ENCODE results near the gene COG6. TPM values are rescaled to one million over a fixed set of nuclear protein-coding genes. Genes with fewer than 3 reads are reported as not detected.

The COG6 gene
- total and polyA plus RNA-seq, 2 of the 4 experiments (the other 2 are of a cell fraction) = 22.8 to 37.5 TPM

DNA sequence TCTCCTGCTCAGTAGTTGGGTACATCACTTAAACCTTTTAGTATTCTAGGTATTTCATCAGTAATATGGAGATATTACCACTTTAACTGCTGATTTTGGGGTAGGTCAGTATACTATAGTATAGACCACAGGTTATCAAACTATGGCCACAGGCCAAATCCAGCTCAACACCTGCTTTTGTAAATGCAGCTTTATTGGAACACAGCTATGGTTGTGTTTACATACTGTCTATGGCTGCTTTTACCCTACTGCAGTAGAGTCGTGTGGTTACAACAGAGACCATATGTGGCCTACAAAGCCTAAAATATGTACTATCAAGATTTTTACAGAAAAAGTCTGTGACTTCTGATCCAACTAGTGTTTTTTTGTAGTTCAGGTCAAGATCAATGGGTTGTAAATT lies 10.3 kb downstream of the COG6 start:
- ChIA-PET CTCF (no interaction called here), POLR2A (ENCODE audit: unreplicated experiment) (no interaction called here)
- H2BK15ac ChIP-seq (ENCODE audit: low read depth, low read length) = no peak overlapping the region
- no peaks in the 10 kb centered on the region; the same call in 1 of the 2 replicates for H3K9me1 ChIP-seq (ENCODE audit: insufficient read depth, low read length)
- no peaks in the 10 kb centered on the region for H3K4me1 ChIP-seq (ENCODE audit: control insufficient read depth, insufficient read depth, low read length)
- H2BK5ac ChIP-seq (ENCODE audit: low read depth, low read length, poor library complexity, severe bottlenecking) = no peak overlapping the region
- H3K14ac ChIP-seq (replicated peaks; ENCODE audit: low read depth, low read length) = no peak overlapping the region
- in situ Hi-C loops (cut with MboI; ENCODE audit: low sequenced_read_pairs) (no loop called here), dilution Hi-C loops (cut with HindIII; ENCODE audit: low sequenced_read_pairs, unreplicated experiment) (no loop called here), intact Hi-C loops (cut with micrococcal nuclease) (no loop called here)
- WGBS, 2 experiments (ENCODE audit: extremely low coverage in 2 of 2, insufficient read length in 1 of 2) = no CpG with 5 or more reads among the region's 1 CpG
- ATAC-seq (ENCODE audit: low read depth) (no peak), DNase-seq (no peak)
- TF ChIP-seq SMC3 (IDR thresholded peaks at IDR 0.05; ENCODE audit: low read depth, low read length) (no peak), FOS (IDR thresholded peaks at IDR 0.05; ENCODE audit: low read depth, low read length) (no peak), RFX5 (IDR thresholded peaks at IDR 0.05; ENCODE audit: low read depth, low read length) (no peak), MAFK (IDR thresholded peaks at IDR 0.05; ENCODE audit: low read depth, low read length) (no peak), BHLHE40 (IDR thresholded peaks at IDR 0.05; ENCODE audit: low read depth, low read length) (no peak), RCOR1 (IDR thresholded peaks at IDR 0.05; ENCODE audit: insufficient replicate concordance, low read length) (no peak)
- TF ChIP-seq, protein P1, sequence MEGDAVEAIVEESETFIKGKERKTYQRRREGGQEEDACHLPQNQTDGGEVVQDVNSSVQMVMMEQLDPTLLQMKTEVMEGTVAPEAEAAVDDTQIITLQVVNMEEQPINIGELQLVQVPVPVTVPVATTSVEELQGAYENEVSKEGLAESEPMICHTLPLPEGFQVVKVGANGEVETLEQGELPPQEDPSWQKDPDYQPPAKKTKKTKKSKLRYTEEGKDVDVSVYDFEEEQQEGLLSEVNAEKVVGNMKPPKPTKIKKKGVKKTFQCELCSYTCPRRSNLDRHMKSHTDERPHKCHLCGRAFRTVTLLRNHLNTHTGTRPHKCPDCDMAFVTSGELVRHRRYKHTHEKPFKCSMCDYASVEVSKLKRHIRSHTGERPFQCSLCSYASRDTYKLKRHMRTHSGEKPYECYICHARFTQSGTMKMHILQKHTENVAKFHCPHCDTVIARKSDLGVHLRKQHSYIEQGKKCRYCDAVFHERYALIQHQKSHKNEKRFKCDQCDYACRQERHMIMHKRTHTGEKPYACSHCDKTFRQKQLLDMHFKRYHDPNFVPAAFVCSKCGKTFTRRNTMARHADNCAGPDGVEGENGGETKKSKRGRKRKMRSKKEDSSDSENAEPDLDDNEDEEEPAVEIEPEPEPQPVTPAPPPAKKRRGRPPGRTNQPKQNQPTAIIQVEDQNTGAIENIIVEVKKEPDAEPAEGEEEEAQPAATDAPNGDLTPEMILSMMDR (conservative IDR thresholded peaks at IDR 0.05; ENCODE audit: low read depth, low read length) = no peak
- TF ChIP-seq, protein P2, sequence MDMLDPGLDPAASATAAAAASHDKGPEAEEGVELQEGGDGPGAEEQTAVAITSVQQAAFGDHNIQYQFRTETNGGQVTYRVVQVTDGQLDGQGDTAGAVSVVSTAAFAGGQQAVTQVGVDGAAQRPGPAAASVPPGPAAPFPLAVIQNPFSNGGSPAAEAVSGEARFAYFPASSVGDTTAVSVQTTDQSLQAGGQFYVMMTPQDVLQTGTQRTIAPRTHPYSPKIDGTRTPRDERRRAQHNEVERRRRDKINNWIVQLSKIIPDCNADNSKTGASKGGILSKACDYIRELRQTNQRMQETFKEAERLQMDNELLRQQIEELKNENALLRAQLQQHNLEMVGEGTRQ (IDR thresholded peaks at IDR 0.05; ENCODE audit: low read depth, low read length) = no peak
- TF ChIP-seq, protein P3, sequence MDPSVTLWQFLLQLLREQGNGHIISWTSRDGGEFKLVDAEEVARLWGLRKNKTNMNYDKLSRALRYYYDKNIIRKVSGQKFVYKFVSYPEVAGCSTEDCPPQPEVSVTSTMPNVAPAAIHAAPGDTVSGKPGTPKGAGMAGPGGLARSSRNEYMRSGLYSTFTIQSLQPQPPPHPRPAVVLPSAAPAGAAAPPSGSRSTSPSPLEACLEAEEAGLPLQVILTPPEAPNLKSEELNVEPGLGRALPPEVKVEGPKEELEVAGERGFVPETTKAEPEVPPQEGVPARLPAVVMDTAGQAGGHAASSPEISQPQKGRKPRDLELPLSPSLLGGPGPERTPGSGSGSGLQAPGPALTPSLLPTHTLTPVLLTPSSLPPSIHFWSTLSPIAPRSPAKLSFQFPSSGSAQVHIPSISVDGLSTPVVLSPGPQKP (IDR thresholded peaks at IDR 0.05; ENCODE audit: borderline replicate concordance, low read depth, low read length) = no peak
- no peak overlapping the region for H3K18ac ChIP-seq (ENCODE audit: low read depth, low read length)
- no peak overlapping the region for H3K9ac ChIP-seq (ENCODE audit: low read depth, low read length)
- H3K27ac ChIP-seq (ENCODE audit: insufficient read depth, low read length) = no peak overlapping the region
- no peak overlapping the region for H2AFZ ChIP-seq (replicated peaks; ENCODE audit: low read length, poor library complexity)
- H3K4me2 ChIP-seq (ENCODE audit: low read depth, low read length) = no peak overlapping the region
- H3K9me3 ChIP-seq (ENCODE audit: control insufficient read depth, insufficient read depth, low read length) = no peaks in the 10 kb centered on the region
- no peak overlapping the region for H2AK5ac ChIP-seq (ENCODE audit: low read depth, low read length)
- H4K8ac ChIP-seq (ENCODE audit: low read depth in 2 of 2, low read length in 2 of 2) = no peak overlapping the region
- BruUV-seq (replicated peaks) = no TSS peak
- H4K91ac ChIP-seq (ENCODE audit: insufficient read depth, low read depth, low read length) = no peak overlapping the region
- no peaks in the 10 kb centered on the region for H4K20me1 ChIP-seq (ENCODE audit: insufficient read depth, low read length)
- peaks cover 0 to 3% of the 10 kb centered on the region in 2 experiments; a peak in 1 of 4 replicates for H3K79me1 ChIP-seq (ENCODE audit: low read depth in 1 of 2, low read length in 2 of 2)
- no peak overlapping the region for H2BK20ac ChIP-seq (ENCODE audit: low read depth, low read length)
- no peak overlapping the region for H2AK9ac ChIP-seq (replicated peaks; ENCODE audit: low read depth, low read length, poor library complexity)
- no peak overlapping the region for H3K4ac ChIP-seq (ENCODE audit: low read depth, low read length)
- no peaks in the 10 kb centered on the region for H3K27me3 ChIP-seq (ENCODE audit: control insufficient read depth, insufficient read depth, low read length)
- H3K23ac ChIP-seq (ENCODE audit: low read depth, low read length) = no peak overlapping the region
- no peak overlapping the region for H2BK120ac ChIP-seq (ENCODE audit: low read depth, low read length)
- H4K5ac ChIP-seq (ENCODE audit: low read depth, low read length) = no peak overlapping the region
- H3K56ac ChIP-seq (ENCODE audit: extremely low read depth, insufficient read depth, low read length) = no peak overlapping the region
- H3K36me3 ChIP-seq (ENCODE audit: control insufficient read depth, insufficient read depth, low read length) = peaks cover 2% of the 10 kb centered on the region
- no peak overlapping the region for H3K4me3 ChIP-seq (ENCODE audit: insufficient read depth, low read depth, low read length)

Data from IMR-90 (cell line).